Activated CD8-positive, alpha-beta memory T cell treated with anti-CD3 and anti-CD28 coated beads, Interleukin-2, amount 50 U/mL, for 4 hours (primary cell): Measurements from ENCODE around the gene MLIP.
"Not testable (repeated sequence)": the region's sequence is repeated elsewhere in the genome, so short reads cannot be mapped to it uniquely, and the experiment has no call there.

Experiments
- DNase-seq: peaks from one replicate; pipeline ENCODE4 v3.0.0-alpha.2; 2020

Gene MLIP

DNA sequence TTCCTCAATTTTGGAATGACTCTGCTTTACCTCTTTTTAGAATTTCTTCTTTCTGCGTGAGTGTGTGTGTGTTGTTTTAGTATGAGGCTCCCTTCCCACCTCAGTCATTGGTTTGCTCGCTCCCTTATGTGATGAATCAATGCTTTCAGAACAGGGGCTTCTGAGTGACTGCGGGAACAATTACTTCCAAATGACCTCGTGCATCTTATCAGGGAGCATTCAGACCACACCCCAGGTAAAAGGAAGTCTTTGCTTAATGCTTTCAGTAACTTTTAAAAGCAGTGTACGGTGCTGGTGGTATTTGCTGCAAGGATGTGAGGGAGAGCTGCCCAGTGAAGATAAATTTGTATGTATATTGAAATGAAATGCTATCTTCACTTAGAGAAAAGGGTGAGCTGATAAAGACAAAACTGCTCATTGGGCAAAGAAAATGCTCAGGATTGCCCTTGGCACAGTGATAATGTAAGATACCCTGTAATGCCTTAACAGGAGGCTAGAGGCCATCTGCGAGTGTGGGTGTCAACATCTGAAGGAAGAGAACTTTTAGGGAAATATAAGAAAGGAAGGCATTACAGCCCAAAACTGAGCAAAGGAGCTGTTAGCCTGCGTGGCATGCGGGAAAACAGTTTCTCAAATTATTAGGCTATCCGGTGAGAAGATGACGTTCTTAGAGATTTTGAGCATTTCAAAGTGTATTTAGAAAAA is at the start of gene MLIP:
MLIP (plus strand) TSS at position 103 of the 705 bp plus-strand sequence; CDS start at position 140, 37 bp downstream.
- DNase-seq, result no peak

- DNase-seq, result no peak
Measured at GRCh38 chr6:54063228-54063539, 48.1 kb upstream of the MLIP start.

DNA sequence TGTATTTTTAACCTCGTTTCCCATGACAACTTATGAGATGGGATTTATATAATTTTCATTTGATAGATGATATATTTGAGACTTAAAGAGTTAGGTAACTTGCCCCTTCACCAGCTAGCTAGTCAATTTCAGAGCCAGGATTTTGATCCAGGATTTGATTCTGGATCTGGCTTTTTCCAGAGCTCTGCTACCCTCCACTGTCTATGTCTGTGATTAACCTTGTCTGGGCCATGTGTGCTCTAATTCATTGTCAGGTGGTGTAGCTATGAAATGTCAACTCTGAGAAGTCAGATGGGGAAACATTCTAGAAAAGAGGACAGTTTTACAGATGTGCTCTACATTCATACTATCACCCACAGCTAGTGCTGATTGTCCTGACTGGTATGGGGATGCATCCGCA is 42.5 kb upstream of the MLIP start:
- DNase-seq, result no peak

DNA sequence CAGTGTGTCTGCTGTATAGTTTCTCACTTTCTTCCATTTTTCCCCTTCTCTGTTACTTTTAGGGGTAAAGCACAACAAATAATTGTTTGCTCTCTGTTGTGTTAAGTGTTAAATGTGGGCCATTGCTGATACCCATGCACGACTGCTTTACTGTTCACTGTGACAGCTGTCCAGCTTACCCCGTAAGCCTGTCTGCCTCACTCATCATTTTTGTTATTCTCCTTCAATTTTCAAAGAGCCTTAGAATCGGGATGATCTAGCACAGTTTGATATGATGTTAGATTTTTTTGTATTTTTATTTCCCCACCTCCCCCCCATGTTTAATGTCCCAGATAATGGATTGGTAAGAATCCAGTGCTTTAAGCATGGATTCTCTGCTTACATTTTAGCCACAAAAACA is 41.2 kb upstream of the MLIP start:
- no peak for DNase-seq

DNA sequence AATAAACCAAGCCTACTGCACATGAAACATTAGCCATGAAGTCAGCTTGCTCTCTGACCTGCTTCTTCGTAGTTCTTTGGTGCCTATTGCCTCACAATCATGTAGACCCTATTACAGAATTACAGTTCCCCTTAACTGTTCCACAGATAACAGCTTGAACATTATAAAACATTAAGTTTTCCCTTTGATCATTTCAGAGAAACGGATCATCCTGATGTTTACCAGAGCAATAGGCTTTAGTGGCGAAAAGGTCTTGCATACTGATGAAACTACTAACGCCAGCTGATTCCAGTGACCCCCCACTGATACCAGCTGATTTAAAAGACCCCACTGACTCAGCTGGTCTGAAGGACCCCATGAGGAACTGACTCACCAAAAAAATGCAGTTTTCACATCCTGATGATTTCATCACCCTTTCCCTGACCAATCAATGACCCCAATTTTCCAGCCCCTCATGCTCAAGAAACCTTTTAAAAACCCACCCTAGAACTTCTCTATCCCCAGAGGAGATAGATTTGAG is 39.4 kb upstream of the MLIP start:
- DNase-seq, result no peak

- no peak for DNase-seq
Measured at GRCh38 chr6:54072635-54073313, 38.5 kb upstream of the MLIP start.

- no peak for DNase-seq
Measured at GRCh38 chr6:54073487-54073886, 37.8 kb upstream of the MLIP start.

- no peak for DNase-seq
Measured at GRCh38 chr6:54074109-54074508, 37.1 kb upstream of the MLIP start.

DNA sequence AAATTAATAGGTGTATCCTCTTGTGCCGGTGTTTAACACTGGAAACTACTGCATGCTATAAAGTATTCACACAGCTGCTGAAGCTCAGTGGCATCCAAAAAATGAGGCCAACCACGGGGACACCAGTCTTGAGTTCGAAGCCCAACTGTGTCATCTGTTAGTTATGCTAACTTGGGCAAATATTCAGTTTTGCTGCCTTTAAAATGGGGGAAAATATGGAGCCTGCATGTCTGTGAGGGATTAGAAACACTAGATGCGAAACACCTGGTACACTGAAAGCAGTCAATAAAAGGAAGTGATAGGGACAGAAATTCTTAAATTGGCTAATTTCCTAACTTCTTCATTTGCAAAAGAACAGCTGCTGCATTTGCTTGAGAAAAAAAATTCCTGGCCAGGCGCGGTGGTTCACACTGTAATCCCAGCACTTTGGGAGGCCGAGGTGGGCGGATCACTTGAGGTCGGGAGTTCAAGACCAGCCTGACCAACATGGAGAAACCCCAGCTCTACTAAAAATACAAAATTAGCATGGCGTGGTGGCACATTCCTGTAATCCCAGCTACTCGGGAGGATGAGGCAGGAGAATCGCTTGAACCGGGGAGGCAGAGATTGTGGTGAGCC is 36.6 kb upstream of the MLIP start:
- DNase-seq, result no peak

- DNase-seq, result no peak
Measured at GRCh38 chr6:54076159-54076789, 35.0 kb upstream of the MLIP start.

DNA sequence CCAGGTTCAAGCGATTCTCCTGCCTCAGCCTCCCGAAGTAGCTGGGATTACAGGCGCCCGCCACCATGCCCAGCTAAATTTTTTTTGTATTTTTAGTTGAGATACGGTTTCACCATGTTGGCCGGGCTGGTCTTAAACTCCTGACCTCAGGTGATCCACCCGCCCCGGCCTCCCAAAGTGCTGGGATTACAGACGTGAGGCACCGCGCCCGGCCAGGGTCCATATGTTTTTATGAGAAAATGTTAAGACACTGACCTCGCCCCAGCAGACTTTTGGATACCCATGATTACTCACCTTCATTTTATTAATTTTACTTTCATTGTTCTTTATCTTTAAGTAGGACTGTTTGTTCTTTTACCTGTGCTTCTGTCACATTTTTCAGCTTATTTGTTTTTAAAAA is 29.7 kb upstream of the MLIP start:
- not testable (repeated sequence) for DNase-seq

DNA sequence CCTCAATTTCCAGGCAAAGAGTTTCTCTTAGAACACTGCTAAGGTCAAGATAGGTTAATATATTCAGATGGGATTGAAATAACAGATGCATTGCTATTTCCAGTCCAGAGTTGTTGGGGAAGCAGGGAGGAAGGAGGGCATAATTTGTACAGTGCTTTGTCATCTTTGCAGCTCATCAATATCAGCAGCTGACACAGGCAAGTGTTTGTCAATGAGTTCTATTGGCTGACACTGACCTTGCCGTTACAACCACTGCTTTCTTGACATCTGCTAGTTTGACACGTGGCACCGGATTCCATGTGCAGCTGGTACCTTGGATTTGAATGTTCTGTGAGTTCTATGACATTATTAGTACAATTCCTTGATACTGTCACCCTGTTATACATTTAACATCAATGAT is 28.0 kb upstream of the MLIP start:
- DNase-seq, result no peak

DNA sequence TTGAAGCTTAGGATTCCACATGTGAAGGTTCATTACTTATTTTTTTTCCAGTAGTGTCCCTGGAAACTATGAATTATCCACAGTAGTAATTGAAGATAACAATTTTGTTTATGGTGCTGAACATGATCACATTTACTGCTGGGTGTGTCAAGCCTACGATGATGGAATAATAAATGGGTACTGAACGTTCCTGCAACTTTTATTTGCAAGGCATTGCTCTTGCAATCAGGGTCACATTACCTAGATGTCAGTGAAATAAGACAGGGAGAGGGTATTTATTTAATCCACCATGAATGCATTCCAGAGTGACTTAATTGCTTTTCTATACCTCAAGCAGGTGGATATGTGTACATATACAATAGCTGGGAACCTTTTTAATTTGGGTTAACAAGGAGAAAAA is 27.0 kb upstream of the MLIP start:
- DNase-seq, result no peak

DNA sequence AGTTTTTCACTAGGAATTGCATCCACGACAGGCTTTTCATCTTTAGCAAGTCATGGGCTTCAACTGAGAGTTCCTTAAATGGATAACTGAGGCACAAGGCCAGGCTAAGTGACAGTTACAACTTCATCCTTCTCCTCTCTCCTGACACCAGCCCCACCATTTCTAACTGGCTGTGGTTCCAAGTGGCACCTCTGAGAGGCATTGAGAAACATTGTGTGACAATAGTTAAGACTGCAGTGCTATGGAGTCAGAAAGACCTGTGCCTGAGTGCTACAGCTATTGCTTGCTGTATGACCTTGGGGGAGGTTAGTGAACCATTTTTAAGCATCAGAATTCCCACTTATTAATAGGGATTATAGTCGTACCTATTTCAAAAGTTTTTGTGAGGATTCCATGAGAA is 26.2 kb upstream of the MLIP start:
- DNase-seq, result no peak

DNA sequence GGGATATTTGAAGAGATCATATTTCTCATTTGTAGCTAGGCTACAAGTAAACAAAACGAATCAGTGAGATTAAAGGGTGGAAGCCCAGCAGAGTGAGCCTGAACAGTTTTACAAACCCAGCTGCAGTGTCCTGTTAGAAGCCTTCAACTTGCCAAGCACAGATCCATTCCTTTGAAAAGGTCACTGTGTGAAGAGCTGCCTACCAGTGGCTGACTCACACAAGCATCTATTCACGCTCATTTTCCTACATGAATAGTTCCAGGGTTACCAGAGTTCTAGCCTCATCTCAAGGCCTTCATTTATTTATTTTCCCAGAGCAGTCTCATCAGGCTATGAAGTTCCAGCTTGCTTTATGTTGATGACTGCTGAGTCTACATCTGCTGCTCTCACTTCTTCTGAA is 25.7 kb upstream of the MLIP start:
- no peak for DNase-seq

DNA sequence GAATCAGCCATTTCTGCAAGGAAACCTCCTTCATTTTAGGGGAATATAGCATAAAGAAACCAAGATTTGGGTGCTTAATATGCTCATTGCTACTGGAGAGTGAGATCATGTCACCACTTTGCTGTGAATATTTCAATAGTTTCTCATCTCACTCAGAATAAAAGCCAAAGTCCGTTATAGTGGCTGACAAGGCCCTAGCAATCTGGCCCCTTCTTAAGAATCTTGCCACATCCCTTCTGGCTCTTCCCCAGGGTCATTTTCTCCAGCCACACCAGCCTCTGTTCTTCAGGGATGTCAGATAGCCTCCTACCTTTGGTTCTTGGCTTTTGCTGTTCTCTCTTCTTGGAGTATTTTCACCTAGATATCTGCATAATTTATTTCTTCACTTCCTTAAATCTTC is 24.8 kb upstream of the MLIP start:
- DNase-seq, result no peak

- DNase-seq, result no peak
Measured at GRCh38 chr6:54087721-54088120, 23.5 kb upstream of the MLIP start.

- no peak for DNase-seq
Measured at GRCh38 chr6:54093326-54093948, 17.8 kb upstream of the MLIP start.

- DNase-seq, result no peak
Measured at GRCh38 chr6:54094293-54094692, 16.9 kb upstream of the MLIP start.

DNA sequence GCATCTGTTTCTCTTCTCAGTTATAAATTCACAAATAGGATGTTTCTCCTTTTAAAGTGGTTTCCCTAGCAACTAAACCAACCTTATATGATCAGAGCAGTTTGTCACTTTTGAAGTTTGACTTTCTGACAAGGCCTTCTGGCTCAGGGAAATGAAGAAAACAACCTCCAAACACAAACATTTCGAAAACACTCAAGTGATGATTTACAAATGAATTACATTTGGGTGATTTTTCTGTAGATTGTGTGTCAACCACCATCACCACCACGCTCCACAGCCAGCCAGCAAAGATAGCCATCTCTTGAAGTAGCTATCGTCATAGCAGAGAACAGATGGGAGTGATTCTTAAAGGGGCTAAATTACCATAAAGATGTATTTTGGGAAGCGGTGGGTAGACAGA is 16.5 kb upstream of the MLIP start:
- DNase-seq, result no peak

DNA sequence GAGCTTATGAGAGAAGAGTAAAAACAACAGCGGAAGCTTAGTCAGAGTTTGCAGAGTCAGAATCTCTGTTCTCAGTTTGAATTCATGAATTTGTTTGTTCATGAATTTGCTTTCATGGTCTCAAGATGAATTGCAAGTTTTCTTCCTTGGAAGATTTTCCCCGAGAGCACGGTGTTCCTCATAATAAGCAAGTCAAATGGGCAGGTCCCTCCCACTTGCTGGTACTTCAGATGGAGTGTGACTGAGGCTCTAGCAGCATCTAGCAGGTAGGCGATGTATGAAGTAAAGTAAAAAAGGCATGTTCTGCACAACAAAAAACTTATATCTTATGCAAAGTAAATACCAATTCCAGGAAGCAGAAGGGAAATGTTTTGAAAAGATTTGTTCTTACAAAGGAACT is 15.5 kb upstream of the MLIP start:
- no peak for DNase-seq

- DNase-seq, result no peak
Measured at GRCh38 chr6:54096811-54097210, 14.4 kb upstream of the MLIP start.

- no peak for DNase-seq
Measured at GRCh38 chr6:54097753-54098152, 13.5 kb upstream of the MLIP start.
